ENCODE measurements around the gene ADRB2.

DNA sequence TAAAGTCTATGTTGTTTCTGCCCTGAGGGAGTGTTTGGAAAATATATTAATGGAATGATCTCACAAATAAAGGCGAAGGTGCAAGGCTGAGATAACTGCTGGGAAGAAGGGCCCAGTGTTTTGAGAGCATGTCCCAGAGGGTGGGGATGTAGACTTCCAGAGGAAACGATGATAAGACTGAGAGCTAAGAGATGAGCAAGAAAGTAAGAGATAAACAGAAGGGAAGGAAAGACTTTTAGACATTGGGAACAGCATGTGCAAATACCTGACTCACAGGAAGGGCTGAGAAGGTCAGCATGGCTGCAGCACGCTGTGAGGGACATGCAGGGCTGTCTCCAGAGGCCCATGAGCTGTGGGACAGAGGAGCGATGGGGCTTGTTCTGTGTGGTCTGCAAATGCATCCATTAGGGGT, 19.9 kb upstream of the ADRB2 start:
- TF ChIP-seq POLR2AphosphoS5 (IDR thresholded peaks at IDR 0.05; ENCODE audit: low read depth, low read length) (no peak), POLR2A (IDR thresholded peaks at IDR 0.05; ENCODE audit: low read depth, low read length) (no peak), TAF1 (IDR thresholded peaks at IDR 0.05; ENCODE audit: borderline replicate concordance, low read depth, low read length) (no peak)

Measured in GM12892 (cell line).